CD4-positive, alpha-beta T cell treated with Interferon gamma for 1 hour (primary cell): ENCODE data around the gene GSK3B.
"Not testable (repeated sequence)": the region's sequence is repeated elsewhere in the genome, so short reads cannot be mapped to it uniquely, and the experiment has no call there.

Source experiments
- DNase-seq: peaks from one replicate; pipeline ENCODE4 v3.0.0-alpha.2; 2020

GSK3B gene

GRCh38 chr3:120052225-120052624 is 42.0 kb downstream of the GSK3B start:
- no peak for DNase-seq

- DNase-seq = not testable (repeated sequence)
Observed at GRCh38 chr3:120051570-120051969, 42.7 kb downstream of the GSK3B start.

- DNase-seq = no peak
Observed at GRCh38 chr3:120049881-120050539, 44.2 kb downstream of the GSK3B start.

- DNase-seq = no peak
Observed at GRCh38 chr3:120049072-120049471, 45.2 kb downstream of the GSK3B start.

- DNase-seq = no peak
Observed at GRCh38 chr3:120048355-120049041, 45.7 kb downstream of the GSK3B start.

- no peak for DNase-seq
Observed at GRCh38 chr3:120047686-120048085, 46.6 kb downstream of the GSK3B start.

- no peak for DNase-seq
Observed at GRCh38 chr3:120040813-120041377, 53.4 kb downstream of the GSK3B start.

GRCh38 chr3:120039642-120040610 is 54.3 kb downstream of the GSK3B start:
- no peak for DNase-seq

GRCh38 chr3:120033596-120033995 is 60.7 kb downstream of the GSK3B start:
- peak; percentile 12 for DNase-seq

- no peak for DNase-seq
Observed at GRCh38 chr3:120031561-120031960, 62.7 kb downstream of the GSK3B start.

GRCh38 chr3:120029749-120030148 is 64.5 kb downstream of the GSK3B start:
- no peak for DNase-seq

GRCh38 chr3:120028271-120029047 is 65.8 kb downstream of the GSK3B start:
- DNase-seq = no peak

- DNase-seq = no peak
Observed at GRCh38 chr3:120027226-120027625, 67.0 kb downstream of the GSK3B start.

GRCh38 chr3:120025520-120025919 is 68.7 kb downstream of the GSK3B start:
- no peak for DNase-seq

- no peak for DNase-seq
Observed at GRCh38 chr3:120024103-120024502, 70.1 kb downstream of the GSK3B start.

- DNase-seq = no peak
Observed at GRCh38 chr3:120022729-120023128, 71.5 kb downstream of the GSK3B start.

GRCh38 chr3:120021523-120021922 is 72.7 kb downstream of the GSK3B start:
- no peak for DNase-seq

GRCh38 chr3:120018299-120018698 is 75.9 kb downstream of the GSK3B start:
- DNase-seq = no peak

GRCh38 chr3:120017692-120018091 is 76.6 kb downstream of the GSK3B start:
- DNase-seq = no peak

GRCh38 chr3:120013481-120013880 is 80.8 kb downstream of the GSK3B start:
- no peak for DNase-seq

GRCh38 chr3:120005741-120006140 is 88.5 kb downstream of the GSK3B start:
- not testable (repeated sequence) for DNase-seq

- not testable (repeated sequence) for DNase-seq
Observed at GRCh38 chr3:120004008-120004498, 90.2 kb downstream of the GSK3B start.
